22Rv1 (cell line): Measurements from ENCODE around the gene DENND1B.

Experiments
- H3K27ac ChIP-seq: fragments of 450-650 bp; 2 replicates; pipeline ENCODE4 v1.5.1; 2017
- ZFX ChIP-seq: fragments of 450-650 bp; IDR thresholded peaks from 2 replicates; pipeline ENCODE4 v1.6.1; 2017; ENCODE audit warnings: antibody characterized with exemption, borderline replicate concordance
- TF ChIP-seq, protein P1 (sequence below): fragments of 450-650 bp; IDR thresholded peaks from 2 replicates; pipeline ENCODE4 v1.5.1; 2017; ENCODE audit warnings: mild to moderate bottlenecking

Gene DENND1B

GRCh38 chr1:197660389-197660788 is 114.9 kb downstream of the DENND1B start:
- TF ChIP-seq, protein P1, sequence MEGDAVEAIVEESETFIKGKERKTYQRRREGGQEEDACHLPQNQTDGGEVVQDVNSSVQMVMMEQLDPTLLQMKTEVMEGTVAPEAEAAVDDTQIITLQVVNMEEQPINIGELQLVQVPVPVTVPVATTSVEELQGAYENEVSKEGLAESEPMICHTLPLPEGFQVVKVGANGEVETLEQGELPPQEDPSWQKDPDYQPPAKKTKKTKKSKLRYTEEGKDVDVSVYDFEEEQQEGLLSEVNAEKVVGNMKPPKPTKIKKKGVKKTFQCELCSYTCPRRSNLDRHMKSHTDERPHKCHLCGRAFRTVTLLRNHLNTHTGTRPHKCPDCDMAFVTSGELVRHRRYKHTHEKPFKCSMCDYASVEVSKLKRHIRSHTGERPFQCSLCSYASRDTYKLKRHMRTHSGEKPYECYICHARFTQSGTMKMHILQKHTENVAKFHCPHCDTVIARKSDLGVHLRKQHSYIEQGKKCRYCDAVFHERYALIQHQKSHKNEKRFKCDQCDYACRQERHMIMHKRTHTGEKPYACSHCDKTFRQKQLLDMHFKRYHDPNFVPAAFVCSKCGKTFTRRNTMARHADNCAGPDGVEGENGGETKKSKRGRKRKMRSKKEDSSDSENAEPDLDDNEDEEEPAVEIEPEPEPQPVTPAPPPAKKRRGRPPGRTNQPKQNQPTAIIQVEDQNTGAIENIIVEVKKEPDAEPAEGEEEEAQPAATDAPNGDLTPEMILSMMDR = no peak
- no peak for TF ChIP-seq ZFX
- no peak overlapping the region for H3K27ac ChIP-seq

DNA sequence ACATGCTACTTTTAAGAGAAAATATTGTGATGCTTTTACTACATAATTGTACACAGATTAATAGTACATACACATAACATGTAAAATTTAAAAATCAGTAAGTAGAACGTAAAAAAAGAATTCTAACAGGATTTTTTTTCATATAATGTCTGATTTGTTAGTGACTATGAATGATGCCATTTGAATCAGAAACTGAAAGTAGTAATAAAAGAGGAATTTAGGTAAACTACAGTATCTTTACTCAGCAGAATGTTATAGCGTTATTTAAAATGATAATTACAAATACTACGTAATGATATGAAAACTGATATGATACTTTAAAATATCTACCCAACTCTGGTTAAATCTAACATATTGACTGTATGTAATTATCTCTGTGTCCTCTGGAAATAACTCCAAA is 116.1 kb downstream of the DENND1B start:
- no peak overlapping the region for H3K27ac ChIP-seq
- TF ChIP-seq ZFX = no peak
- TF ChIP-seq, protein P1 = no peak

GRCh38 chr1:197649188-197649587 is 126.1 kb downstream of the DENND1B start:
- TF ChIP-seq, protein P1 = no peak
- no peak for TF ChIP-seq ZFX
- H3K27ac ChIP-seq = no peak overlapping the region

GRCh38 chr1:197638316-197638715 is 137.0 kb downstream of the DENND1B start:
- TF ChIP-seq, protein P1 = no peak
- no peak for TF ChIP-seq ZFX
- H3K27ac ChIP-seq = no peak overlapping the region

GRCh38 chr1:197637406-197637805 is 137.9 kb downstream of the DENND1B start:
- no peak overlapping the region for H3K27ac ChIP-seq
- TF ChIP-seq ZFX = no peak
- TF ChIP-seq, protein P1 = no peak

DNA sequence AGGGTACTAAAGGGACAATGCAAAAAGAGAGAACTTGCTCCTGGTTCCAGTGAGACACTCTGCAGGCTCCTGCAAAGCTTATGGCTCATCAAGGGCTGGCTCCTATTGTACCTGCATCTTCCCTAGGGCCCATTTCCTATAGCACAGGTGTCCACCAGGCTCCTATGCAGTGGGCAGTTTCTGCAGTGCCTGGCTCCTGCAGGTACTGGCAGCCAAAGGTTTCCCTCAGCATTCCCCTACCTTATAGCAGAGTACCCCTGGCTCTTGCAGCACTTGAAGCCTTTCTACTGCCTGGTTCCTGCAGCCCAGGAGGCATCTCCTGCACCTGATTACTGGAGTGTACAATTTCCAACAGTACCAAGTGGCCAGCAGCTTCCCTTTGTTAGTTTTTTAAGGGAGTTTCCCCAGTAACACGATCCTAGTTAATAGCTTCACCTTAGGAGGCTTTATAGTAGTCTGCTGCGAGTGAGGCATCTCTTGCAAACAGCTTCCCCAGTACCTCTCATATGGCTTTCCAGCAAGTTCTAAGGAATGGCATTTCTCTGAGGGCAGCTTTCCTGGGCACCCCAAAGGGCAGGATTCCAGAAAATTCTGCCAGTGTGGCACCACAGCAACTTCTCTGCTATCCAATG is 141.7 kb downstream of the DENND1B start:
- no peak overlapping the region for H3K27ac ChIP-seq
- TF ChIP-seq ZFX = no peak
- TF ChIP-seq, protein P1 = no peak

DNA sequence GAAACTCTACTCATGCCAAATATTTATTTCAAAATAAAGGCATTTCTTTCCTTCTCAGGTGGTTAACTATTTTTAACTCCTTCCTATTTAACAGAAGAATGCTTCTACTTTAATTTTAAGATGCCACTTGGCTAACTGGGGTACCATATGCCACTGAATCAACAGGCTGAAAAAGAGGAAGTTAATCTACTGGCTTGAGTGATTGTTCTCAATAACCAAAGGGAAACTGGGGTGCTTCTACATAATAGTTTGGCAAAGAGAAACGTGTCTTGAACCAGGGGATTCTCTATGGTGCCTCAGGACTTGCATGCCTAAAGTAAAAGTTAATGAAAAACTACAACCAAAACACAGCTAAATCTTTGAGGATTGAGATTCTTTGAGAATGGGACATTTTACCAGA is 142.6 kb downstream of the DENND1B start:
- H3K27ac ChIP-seq = no peak overlapping the region
- TF ChIP-seq, protein P1 = no peak
- no peak for TF ChIP-seq ZFX
